ENCODE data around the gene UFM1. TPM values are rescaled to one million over a fixed set of nuclear protein-coding genes. Genes with fewer than 3 reads are reported as not detected.

The UFM1 gene
- polyA plus RNA-seq, 3 donors, result 36.0 to 56.6 (median 41.8) TPM

GRCh38 chr13:38303816-38304320 is 45.8 kb upstream of the UFM1 start:
- H3K36me3 Mint-ChIP-seq, result no peaks in the 10 kb centered on the region
- DNase-seq, result no peak
- intact Hi-C loops (cut with micrococcal nuclease), result no loop called here
- H3K9ac ChIP-seq (ENCODE audit: insufficient read depth, low read length, poor library complexity, severe bottlenecking), result no peak overlapping the region
- H3K4me1 Mint-ChIP-seq, result no peaks in the 10 kb centered on the region
- no CpG with 5 or more reads among the region's 2 CpGs for WGBS (ENCODE audit: insufficient coverage)
- H3K9me3 ChIP-seq (replicated peaks in 1 of 2; ENCODE audit: control insufficient read depth in 1 of 2, insufficient read depth in 1 of 2, low read length in 2 of 2), result no peaks in the 10 kb centered on the region
- no peak overlapping the region for H3K27ac Mint-ChIP-seq
- no peaks in the 10 kb centered on the region for H3K4me1 ChIP-seq (ENCODE audit: control insufficient read depth in 1 of 2, insufficient read depth in 2 of 2, low read length in 2 of 2)
- H3K27me3 ChIP-seq (ENCODE audit: control insufficient read depth in 2 of 2, insufficient read depth in 2 of 2, low read length in 2 of 2), result no peaks in the 10 kb centered on the region
- H2AFZ ChIP-seq (ENCODE audit: insufficient read depth, low read depth, low read length, poor library complexity, severe bottlenecking), result no peak overlapping the region
- no peak overlapping the region for H3K4me2 ChIP-seq (replicated peaks; ENCODE audit: extremely low read depth, low read length, poor library complexity, severe bottlenecking)
- H3K27me3 Mint-ChIP-seq (ENCODE audit: low read depth in 3 of 3), result peaks cover 0 to 1% (median 0%) of the 10 kb centered on the region in 3 donors
- H3K27ac ChIP-seq (ENCODE audit: low read depth in 1 of 2, low read length in 2 of 2), result no peak overlapping the region
- no peaks in the 10 kb centered on the region for H3K36me3 ChIP-seq (replicated peaks in 1 of 2; ENCODE audit: control insufficient read depth in 1 of 2, insufficient read depth in 2 of 2, low read length in 2 of 2)
- H3K4me3 Mint-ChIP-seq, result no peak overlapping the region
- H3K79me2 ChIP-seq (ENCODE audit: insufficient read depth, low read length), result no peaks in the 10 kb centered on the region
- H4K20me1 ChIP-seq (ENCODE audit: insufficient read depth, low read length), result no peaks in the 10 kb centered on the region
- no peak overlapping the region for H3K4me3 ChIP-seq (replicated peaks in 1 of 3; ENCODE audit: low read depth in 2 of 3, low read length in 3 of 3)
- H3K9me3 Mint-ChIP-seq, result peaks cover 0 to 6% (median 2%) of the 10 kb centered on the region in 7 donors
- TF ChIP-seq CTCF (IDR thresholded peaks at IDR 0.05), result no peak

GRCh38 chr13:38308736-38309135 is 40.9 kb upstream of the UFM1 start:
- Mint-ChIP-seq H3K27me3 (ENCODE audit: low read depth in 3 of 3) (no peaks in the 10 kb centered on the region), H3K9me3 (peaks cover 2 to 9% (median 5%) of the 10 kb centered on the region in 7 donors), H3K27ac (no peak overlapping the region), H3K4me1 (no peaks in the 10 kb centered on the region), H3K36me3 (no peaks in the 10 kb centered on the region), H3K4me3 (no peak overlapping the region)
- Histone ChIP-seq H4K20me1 (ENCODE audit: insufficient read depth, low read length) (no peaks in the 10 kb centered on the region), H3K27me3 (ENCODE audit: control insufficient read depth in 2 of 2, insufficient read depth in 2 of 2, low read length in 2 of 2) (no peaks in the 10 kb centered on the region), H3K4me2 (replicated peaks; ENCODE audit: extremely low read depth, low read length, poor library complexity, severe bottlenecking) (no peak overlapping the region), H3K9me3 (replicated peaks in 1 of 2; ENCODE audit: control insufficient read depth in 1 of 2, insufficient read depth in 1 of 2, low read length in 2 of 2) (no peaks in the 10 kb centered on the region), H3K4me1 (ENCODE audit: control insufficient read depth in 1 of 2, insufficient read depth in 2 of 2, low read length in 2 of 2) (no peaks in the 10 kb centered on the region), H3K4me3 (replicated peaks in 1 of 3; ENCODE audit: low read depth in 2 of 3, low read length in 3 of 3) (no peak overlapping the region), H3K79me2 (ENCODE audit: insufficient read depth, low read length) (no peaks in the 10 kb centered on the region), H3K9ac (ENCODE audit: insufficient read depth, low read length, poor library complexity, severe bottlenecking) (no peak overlapping the region), H3K27ac (ENCODE audit: low read depth in 1 of 2, low read length in 2 of 2) (no peak overlapping the region), H2AFZ (ENCODE audit: insufficient read depth, low read depth, low read length, poor library complexity, severe bottlenecking) (no peak overlapping the region), H3K36me3 (replicated peaks in 1 of 2; ENCODE audit: control insufficient read depth in 1 of 2, insufficient read depth in 2 of 2, low read length in 2 of 2) (no peaks in the 10 kb centered on the region)
- no peak for TF ChIP-seq CTCF (IDR thresholded peaks at IDR 0.05)
- no peak for DNase-seq
- WGBS (ENCODE audit: insufficient coverage), result no CpG with 5 or more reads among the region's 2 CpGs
- intact Hi-C loops (cut with micrococcal nuclease), result no loop called here

Data from CD14-positive monocyte (primary cell).